Choroid plexus epithelial cell (primary cell): Measurements from ENCODE around the gene KRTAP21-1.
A peak's percentile ranks its signal among the peaks of the same experiment; 100 is the strongest.

Experiments used
- DNase-seq: peaks from one replicate; pipeline ENCODE4 v3.0.0-alpha.2; 2010; ENCODE audit warnings: low read depth
- H3K4me3 ChIP-seq: 2 replicates; pipeline ENCODE4 v1.5.1; 2011; ENCODE audit warnings: low read depth, mild to moderate bottlenecking, control low read depth, low read length, moderate library complexity
- TF ChIP-seq, protein P1 (sequence below): conservative IDR thresholded peaks from 2 replicates; pipeline ENCODE4 v1.5.1; 2011; ENCODE audit warnings: low read depth, mild to moderate bottlenecking, control low read depth, inconsistent platforms, low read length, moderate library complexity

The KRTAP21-1 gene

DNA sequence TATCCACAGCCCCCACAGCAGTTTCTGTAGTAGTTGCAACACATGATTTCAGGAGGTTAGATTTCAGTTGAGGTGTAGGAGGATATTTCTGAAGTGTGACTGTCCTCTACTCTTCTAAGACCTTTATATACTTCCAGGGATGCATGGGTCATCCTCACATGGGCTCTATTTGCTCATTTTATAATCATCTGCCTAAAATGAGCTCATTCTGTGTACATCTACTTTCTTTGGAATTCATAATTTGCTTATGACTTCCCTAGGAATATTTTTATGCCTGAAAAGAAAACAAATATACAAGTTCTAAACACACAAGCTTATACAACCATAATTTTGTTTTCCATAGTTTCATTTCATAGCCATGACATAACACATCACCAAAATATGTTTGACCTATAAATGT lies 8.1 kb downstream of the KRTAP21-1 start, which contains the start of gene KRTAP21-2:
KRTAP21-2 (minus strand) TSS at position 101 of the 400 bp plus-strand sequence; CDS start at position 44, 57 bp downstream.
- no peak within 1 kb of the TSS for H3K4me3 ChIP-seq
- TF ChIP-seq, protein P1, sequence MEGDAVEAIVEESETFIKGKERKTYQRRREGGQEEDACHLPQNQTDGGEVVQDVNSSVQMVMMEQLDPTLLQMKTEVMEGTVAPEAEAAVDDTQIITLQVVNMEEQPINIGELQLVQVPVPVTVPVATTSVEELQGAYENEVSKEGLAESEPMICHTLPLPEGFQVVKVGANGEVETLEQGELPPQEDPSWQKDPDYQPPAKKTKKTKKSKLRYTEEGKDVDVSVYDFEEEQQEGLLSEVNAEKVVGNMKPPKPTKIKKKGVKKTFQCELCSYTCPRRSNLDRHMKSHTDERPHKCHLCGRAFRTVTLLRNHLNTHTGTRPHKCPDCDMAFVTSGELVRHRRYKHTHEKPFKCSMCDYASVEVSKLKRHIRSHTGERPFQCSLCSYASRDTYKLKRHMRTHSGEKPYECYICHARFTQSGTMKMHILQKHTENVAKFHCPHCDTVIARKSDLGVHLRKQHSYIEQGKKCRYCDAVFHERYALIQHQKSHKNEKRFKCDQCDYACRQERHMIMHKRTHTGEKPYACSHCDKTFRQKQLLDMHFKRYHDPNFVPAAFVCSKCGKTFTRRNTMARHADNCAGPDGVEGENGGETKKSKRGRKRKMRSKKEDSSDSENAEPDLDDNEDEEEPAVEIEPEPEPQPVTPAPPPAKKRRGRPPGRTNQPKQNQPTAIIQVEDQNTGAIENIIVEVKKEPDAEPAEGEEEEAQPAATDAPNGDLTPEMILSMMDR = no peak
- DNase-seq = no peak

DNA sequence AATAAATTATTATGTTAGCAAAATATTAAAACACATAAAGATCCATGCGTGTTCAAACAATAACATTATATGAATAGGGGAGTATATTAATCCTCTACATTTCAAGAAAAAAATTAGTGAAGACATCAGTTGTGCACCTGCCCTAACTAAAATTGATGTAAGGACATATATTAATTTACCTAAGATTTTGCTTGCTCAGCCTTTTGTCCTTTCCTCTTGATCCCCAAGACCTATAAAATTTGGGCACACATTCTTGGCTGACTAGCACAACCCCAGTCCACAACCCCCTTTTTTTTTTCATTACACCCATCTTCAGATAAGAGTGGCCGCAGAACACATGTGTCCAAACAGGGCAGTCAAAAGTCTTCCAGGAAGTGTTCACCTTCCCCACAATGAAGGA lies 14.8 kb downstream of the KRTAP21-1 start:
- TF ChIP-seq, protein P1 = no peak
- DNase-seq = no peak
- no peak overlapping the region for H3K4me3 ChIP-seq

DNA sequence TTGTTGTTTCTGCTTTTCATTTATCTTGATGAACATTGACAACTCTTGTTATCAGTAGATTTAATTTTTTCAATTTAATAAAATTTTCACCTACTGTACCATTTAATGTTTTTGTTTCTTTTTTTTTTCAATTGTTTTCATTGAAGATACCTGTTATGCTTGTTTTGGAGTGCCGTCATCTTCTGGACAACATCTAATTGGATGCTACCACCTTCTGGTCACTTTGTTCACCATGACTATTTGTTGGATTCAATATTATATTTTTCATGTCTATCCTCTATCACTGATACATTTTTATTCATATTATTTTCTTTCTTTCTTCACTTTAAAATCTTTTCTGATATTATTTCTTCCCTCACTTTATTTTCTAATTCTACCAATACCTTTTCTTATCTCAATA lies 22.2 kb downstream of the KRTAP21-1 start:
- no peak overlapping the region for H3K4me3 ChIP-seq
- TF ChIP-seq, protein P1 = no peak
- no peak for DNase-seq

GRCh38 chr21:30726726-30727125 lies 28.5 kb downstream of the KRTAP21-1 start:
- H3K4me3 ChIP-seq = no peak overlapping the region
- no peak for DNase-seq
- TF ChIP-seq, protein P1 = no peak

DNA sequence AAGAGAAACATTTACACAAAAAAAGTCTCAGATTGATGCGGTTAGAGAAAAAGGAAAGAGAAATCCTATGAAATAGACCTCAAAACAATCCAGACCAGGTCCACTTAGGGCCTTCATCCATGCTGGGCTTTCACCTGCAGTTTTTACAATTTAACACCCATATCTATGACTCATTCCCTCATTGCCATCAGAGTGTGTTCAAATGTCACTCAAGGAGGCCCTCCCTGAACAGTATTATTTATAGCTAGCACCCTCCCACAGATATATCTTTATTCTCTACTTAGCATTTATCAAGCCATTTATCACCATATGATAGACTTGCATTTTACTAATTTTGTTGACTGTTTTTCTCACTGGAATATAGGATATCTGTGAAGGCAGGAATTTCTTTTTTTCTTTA lies 35.8 kb downstream of the KRTAP21-1 start:
- no peak overlapping the region for H3K4me3 ChIP-seq
- DNase-seq = no peak
- TF ChIP-seq, protein P1 = no peak

DNA sequence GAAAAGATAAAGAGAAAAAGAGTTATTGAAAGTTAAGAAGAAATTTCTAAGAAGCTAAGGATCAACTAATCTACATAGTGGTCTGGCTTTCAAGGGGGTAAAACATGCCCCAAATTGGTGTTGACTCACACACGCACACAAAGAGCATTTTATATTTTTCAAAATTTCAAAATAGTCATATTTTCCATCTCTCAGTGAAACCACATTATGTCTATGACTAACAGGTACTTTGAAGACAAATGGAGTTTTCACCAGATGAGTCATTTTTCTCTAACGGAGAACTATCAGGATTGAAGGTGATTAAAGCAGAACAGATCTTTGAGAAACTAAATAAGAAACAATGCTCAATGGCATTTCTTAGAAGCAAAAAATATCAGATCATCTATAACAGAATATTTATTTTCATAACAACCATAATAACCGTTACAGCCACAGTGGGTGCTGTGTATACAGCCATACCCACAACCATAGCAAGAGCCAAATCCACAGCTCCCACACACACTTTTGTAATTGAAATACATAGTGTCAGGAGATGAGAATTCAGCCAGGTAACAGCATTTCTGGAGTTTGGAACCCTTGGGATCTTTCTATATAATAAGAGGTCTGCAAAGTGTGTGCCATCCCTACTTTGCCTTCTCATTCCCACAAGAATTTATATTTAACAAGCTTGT lies 36.9 kb downstream of the KRTAP21-1 start, which contains the start of gene KRTAP21-3:
KRTAP21-3 (minus strand) TSS at position 539 of the 671 bp plus-strand sequence; CDS start at position 521, 18 bp downstream.
- TF ChIP-seq, protein P1 = no peak
- peak; percentile 37 for DNase-seq
- no peak within 1 kb of the TSS for H3K4me3 ChIP-seq

- DNase-seq = peak; percentile 4
- H3K4me3 ChIP-seq = no peak overlapping the region
- TF ChIP-seq, protein P1 = no peak
These were observed 38.1 kb downstream of the KRTAP21-1 start for GRCh38 chr21:30717105-30717504.
